ENCODE measurements around the gene STOX2.

GRCh38 chr4:184024637-184025036, 119.5 kb downstream of the STOX2 start:
- no peak for TF ChIP-seq CTCF (IDR thresholded peaks at IDR 0.05; ENCODE audit: poor library complexity)
- TF ChIP-seq EZH2 (IDR thresholded peaks at IDR 0.05; ENCODE audit: borderline replicate concordance), result no peak
